Measurements from ENCODE around the gene PIK3C2G.
"Not testable (repeated sequence)": the region's sequence is repeated elsewhere in the genome, so short reads cannot be mapped to it uniquely, and the experiment has no call there.

PIK3C2G gene

GRCh38 chr12:18472304-18472703 lies 211.0 kb downstream of the PIK3C2G start:
- no peak for DNase-seq (ENCODE audit: low spot score)

DNA sequence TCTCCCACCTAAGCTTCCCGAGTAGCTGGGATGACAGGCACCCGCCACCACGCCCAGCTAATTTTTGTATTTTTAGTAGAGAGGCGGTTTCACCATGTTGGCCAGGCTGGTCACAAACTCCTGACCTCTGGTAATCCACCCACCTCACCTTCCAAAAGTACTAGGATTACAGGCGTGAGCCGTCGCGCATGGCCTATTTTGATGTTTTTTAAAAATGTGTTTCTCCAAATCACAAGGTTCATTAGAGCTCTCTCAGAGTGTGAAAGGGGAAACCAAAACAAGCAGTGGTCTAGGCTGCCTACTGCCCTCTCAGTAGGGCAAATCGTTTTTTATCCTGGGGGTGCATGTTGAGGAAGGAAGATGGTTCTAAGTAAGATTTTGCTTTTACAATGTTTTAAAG lies 211.5 kb downstream of the PIK3C2G start:
- no peak for DNase-seq (ENCODE audit: low spot score)

DNA sequence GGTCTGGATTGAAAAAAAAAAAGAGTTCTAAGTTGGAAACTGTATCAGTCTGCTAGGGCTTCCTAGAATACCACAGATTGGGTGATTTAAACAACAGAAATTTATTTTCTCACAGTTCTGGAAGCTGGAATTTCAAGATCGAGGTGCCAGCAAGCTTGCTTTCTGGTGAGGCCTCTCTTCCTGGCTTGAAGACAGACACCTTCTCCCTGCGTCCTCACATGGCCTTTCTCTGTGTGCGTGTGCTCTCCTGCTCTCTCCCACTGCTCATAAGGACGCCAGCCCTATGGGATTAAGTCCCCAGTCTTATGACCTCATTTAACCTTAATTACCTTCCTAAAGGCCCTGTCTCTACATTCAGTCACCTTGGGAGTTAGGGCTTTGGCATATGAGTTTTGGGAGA lies 215.5 kb downstream of the PIK3C2G start:
- no peak for DNase-seq (ENCODE audit: low spot score)

DNA sequence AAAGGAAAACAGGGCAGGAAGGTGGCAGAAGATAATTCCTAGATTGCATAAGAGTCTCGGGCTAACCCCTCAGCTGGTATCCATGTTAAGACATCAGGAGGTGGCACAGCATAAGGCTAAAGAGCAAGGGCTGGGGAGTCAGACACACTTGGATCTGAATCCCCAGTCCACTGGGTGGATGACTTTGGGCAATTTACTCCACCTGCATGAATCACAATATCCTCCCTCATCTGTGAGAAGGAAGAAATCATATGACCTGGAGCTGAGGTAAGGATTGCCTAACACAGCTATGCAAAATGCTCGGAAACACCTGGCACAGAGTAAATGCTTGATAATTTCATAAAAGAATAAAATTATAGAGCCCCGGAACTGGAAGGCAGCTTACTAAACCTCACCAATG lies 217.9 kb downstream of the PIK3C2G start:
- DNase-seq (ENCODE audit: low spot score) = no peak

GRCh38 chr12:18482601-18483120 lies 221.3 kb downstream of the PIK3C2G start:
- DNase-seq (ENCODE audit: low spot score) = no peak

DNA sequence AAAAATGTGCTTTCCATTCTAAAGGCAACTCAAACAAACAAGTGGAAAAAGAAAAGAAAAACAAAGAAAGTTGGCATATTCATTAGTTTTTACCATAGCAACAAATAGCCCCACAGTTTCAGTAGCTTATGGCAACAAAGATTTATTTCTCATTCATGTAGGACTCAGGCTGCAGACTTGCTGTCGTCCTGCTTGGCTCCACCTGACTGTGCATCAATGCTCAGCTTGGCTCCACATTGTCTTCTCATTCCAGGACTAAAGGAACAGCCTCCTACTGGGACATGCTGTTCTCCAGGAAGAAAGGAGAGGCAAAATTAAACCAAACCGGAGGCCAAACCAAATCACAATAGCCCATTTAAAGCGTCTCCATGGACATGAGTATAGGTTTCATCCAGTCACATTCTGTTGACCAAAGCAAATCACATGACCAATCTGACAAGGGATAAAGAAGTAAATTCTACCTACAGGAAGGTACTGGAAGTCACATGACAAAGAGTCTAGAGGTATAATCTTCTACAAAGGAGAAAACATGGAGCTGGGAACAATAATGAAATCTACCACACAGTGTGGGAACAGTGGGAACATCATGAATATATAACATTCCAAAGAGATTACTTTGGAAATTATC lies 222.5 kb downstream of the PIK3C2G start:
- no peak for DNase-seq (ENCODE audit: low spot score)

- no peak for DNase-seq (ENCODE audit: low spot score)
Measured at GRCh38 chr12:18486036-18486435, 224.7 kb downstream of the PIK3C2G start.

GRCh38 chr12:18487509-18487908 lies 226.2 kb downstream of the PIK3C2G start:
- no peak for DNase-seq (ENCODE audit: low spot score)

DNA sequence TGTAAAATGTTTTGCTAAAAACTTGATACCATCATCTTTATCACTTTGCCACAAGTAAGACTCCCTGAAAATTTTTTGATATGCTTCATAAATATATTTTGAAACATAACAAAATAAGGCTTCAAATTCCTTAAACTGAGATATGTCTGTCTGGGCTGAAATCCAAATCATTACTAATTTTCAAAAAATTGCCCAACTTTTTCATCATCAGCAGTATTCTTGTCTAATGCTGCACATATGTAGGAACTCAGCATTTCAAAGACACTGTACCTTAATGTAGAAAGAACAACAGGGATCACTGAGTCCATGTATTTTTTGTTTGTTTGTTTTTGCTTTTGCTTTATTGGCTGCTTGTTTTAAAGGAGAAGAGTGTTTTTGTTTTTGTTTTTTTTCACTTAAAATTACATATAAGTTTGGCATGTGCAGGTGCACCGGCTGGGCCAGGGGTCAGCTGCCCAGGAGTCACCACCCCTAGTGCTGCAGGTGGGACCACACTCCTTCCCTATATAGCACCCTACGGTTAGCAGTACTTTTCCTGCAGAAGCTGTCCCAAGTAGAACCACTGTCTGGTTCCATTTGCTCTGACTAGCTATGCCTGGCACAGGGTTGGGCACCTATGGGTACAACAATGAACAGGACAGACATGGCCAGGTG lies 231.2 kb downstream of the PIK3C2G start:
- DNase-seq (ENCODE audit: low spot score) = no peak

DNA sequence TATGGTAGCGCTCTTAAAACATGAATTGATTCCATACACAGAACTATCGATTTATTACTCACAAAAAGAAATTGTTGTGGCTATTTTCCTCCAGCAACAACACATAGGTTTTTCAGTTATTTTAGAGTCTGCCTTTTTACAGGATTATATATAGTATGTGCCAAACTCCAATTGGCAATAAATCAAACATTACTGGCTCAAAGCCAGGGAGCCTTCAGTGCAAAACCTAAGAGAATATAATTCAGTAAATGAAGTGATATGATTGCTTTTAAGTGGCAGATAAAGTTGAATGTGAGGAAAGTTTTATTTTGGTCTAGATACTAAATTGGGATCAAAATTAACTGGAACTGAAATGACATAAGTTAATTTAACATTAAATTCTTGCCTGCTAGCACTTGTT lies 234.8 kb downstream of the PIK3C2G start:
- no peak for DNase-seq (ENCODE audit: low spot score)

GRCh38 chr12:18500160-18500574 lies 238.8 kb downstream of the PIK3C2G start:
- not testable (repeated sequence) for DNase-seq (ENCODE audit: low spot score)

GRCh38 chr12:18500736-18501135 lies 239.4 kb downstream of the PIK3C2G start:
- DNase-seq (ENCODE audit: low spot score) = not testable (repeated sequence)

- no peak for DNase-seq (ENCODE audit: low spot score)
Measured at GRCh38 chr12:18502422-18502968, 241.2 kb downstream of the PIK3C2G start.

DNA sequence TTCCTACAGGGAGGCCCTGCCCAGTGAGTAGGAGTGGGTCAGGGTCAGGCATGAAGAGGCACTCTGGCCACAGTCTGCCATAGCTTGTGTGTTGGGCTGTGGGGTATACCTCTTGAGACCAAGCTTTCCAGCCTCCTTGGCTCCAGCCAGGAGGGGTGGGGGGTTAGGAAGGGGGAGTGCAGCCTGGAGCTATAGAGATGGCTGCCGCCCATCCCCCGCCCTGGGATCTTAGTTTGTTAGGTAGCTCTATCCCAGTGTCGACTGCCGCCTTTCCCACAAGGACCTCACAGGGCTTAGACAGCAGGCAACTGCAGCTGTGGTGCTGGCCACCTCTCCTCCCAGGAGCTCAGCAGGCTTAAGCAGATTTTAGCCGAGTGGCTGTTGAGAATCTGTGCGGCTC lies 260.1 kb downstream of the PIK3C2G start:
- no peak for DNase-seq (ENCODE audit: low spot score)

DNA sequence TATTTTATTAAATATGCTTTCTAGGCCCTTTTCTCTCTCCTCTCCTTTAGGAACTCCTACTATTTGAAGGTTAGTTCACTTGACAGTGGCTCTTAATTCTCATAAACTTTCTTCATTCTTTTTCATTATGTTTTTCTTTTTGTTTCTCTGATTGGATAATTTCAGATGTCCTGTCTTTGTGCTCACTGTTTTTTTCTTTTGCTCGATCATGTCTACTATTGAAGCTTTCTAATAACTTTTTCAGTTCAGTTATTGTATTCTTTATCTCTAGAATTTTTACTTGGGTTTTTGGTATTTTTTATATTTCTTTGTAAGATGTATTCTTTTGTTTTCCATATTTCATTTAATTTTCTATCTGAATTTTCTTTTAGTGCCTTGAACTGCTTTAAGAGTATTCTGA lies 261.5 kb downstream of the PIK3C2G start:
- DNase-seq (ENCODE audit: low spot score) = no peak

DNA sequence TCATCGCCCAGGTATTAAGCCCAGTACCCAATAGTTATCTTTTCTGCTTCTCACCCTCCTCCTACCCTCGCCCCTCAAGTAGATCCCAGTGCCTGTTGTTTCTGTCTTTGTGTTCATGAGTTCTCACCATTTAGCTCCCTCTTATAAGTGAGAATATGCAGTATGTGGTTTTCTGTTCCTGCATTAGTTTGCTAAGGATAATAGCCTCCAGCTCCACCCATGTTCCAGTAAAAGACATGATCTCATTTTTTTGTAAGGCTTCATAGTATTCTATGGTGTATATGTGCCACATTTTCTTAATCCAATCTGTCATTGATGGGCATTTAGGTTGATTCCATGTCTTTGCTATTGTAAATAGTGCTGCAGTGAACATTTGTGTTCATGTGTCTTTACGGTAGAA lies 281.2 kb downstream of the PIK3C2G start:
- not testable (repeated sequence) for DNase-seq (ENCODE audit: low spot score)

GRCh38 chr12:18546399-18546798 lies 285.1 kb downstream of the PIK3C2G start:
- no peak for DNase-seq (ENCODE audit: low spot score)

GRCh38 chr12:18549598-18549997 lies 288.3 kb downstream of the PIK3C2G start:
- DNase-seq (ENCODE audit: low spot score) = no peak

DNA sequence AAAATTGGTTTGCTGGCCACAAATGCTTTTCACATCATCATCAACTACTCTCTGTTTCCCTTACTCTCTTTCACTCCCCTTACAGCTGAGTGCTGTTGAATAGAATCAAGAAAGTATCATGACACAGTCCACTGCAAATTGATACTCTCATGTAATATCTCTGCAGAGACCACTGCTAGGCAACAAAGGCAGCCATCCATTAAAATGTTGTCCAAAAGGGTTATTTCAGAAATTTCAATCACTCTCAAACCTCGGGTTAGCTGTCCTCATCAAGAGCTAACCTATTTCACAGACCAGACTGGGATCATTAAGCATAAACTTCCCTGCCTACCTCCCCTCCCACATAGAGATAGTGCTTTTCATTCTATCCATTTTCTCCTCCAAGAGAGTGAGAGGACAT lies 289.8 kb downstream of the PIK3C2G start:
- DNase-seq (ENCODE audit: low spot score) = no peak

DNA sequence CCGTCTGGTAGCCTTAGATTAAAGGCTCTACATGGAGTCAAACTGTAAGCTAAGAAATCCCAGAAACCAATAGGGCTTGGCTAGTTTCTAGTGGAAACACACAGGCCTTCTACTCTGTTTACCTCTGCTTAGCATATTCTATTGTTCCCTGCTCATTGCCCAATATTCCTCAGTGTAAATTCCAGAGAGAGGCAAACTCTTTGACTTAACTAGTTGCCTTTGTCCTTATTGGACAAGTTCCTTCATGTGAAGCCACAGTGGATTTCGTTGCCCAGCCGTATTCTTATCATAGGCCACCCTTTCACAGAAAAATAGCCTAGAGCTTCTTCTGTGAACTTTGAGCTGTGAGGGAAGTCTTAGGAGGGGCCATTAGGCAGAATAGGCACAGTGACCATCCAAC lies 290.4 kb downstream of the PIK3C2G start:
- no peak for DNase-seq (ENCODE audit: low spot score)

DNA sequence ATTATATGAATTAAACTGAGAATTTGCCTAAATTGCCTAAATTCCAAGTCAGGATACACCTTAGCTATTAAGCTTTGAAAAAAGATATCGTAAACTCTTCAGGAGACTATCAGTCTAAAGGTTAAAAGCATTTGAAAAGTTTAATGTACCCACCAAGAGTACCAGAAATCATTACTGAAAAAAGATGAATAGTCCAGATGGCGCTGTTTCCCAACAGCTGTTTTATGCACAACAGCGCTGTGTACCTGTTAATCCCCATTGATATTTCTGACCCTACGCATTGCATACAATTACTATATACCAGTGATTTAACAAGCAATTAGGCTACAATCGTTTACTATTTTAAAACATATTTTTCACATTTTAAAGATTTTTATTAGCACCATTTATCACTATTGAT lies 291.5 kb downstream of the PIK3C2G start:
- no peak for DNase-seq (ENCODE audit: low spot score)

- no peak for DNase-seq (ENCODE audit: low spot score)
Measured at GRCh38 chr12:18556161-18556560, 294.8 kb downstream of the PIK3C2G start.

DNA sequence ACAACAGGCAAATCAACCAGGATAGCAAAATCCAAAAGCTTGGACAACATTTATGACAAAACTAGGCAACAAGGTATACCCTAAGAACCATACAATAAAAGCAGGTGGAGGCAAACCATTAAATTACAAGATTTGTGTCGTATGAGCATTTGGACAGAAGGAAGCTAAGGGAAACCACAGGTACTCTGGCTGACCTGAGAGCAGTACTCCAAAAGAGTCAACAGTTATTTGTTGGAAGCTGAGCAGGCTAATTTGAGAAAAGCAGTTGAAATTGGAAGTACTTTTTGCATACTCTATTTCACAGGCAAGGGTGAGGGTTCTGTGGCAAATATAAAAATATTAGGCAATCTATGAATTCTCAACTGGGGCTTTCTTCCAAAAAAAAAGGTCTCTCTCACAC lies 297.9 kb downstream of the PIK3C2G start:
- DNase-seq (ENCODE audit: low spot score) = no peak

DNA sequence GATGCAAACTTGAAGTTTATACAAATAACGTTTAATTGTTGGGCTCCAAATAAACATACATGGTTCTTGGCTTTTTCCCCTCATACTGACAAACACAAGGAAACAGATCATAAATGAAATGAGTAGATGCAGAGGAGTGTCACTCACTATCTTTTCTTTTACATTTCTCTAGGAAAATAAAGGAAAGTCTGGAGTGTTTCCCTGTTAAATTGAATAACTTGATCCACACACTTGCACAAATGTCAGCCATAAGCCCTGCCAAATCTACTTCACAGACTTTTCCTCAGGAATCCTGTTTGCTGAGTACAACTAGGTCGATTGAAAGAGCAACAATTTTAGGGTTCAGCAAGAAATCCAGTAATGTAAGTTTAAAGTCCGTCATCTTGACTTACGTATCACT lies 301.2 kb downstream of the PIK3C2G start:
- DNase-seq (ENCODE audit: low spot score) = no peak

All from ecto neural progenitor cell (in vitro differentiated cells).